ENCODE results near the gene PLBD1.

Gene PLBD1

GRCh38 chr12:14495326-14495725 lies 72.4 kb downstream of the PLBD1 start:
- DNase-seq, result no peak

GRCh38 chr12:14482886-14483285 lies 84.8 kb downstream of the PLBD1 start:
- no peak for DNase-seq

DNA sequence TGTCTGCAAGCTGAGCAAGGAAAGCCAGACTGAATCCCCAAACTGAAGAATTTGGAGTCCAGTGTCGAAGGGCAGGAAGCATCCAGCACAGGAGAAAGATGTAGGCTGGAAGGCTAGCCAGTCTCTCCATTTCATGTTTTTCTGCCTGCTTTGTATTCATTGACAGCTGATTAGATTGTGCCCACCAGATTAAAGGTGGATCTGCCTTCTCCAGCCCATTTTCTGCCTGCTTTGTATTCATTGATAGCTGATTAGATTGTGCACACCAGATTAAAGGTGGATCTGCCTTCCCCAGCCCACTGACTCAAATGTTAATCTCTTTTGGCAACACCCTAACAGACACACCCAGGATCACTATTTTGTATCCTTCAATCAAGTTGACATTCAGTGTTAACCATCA lies 85.3 kb downstream of the PLBD1 start:
- no peak for DNase-seq

DNA sequence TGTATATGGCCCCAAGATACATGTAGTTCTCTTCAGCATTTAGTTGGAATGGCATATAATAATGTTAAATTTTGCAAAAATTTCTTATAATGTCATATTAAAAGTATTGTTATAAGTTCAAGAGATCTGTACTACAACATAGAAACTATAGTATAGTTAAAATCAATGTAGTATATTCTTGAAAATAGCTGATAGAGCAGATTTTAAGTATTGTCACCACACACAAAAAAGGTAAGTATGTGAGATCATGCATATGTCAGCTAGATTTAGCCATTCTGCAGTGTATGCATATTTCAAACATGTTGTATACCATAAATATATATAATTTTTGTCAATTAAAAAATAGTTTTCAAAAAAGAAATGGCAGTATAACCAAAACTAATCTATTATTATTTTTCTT lies 86.5 kb downstream of the PLBD1 start:
- no peak for DNase-seq

DNA sequence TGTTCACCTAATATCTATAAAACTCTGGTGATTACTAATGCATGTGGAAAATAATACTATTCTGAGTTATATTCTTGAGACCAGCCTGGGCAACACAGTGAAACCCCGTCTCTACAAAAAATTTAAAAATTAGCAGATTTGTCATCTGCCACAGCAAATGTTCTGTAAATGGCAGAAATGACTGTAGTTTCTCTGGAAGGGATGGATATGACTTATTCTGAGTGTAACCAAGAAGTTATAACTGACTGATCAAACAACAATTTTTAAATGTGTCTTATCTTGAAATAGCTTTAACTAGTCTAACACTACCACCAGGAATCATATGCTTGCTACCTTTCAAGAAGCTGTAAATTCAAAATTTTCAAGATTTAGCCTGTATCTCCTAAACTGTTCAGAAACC lies 88.7 kb downstream of the PLBD1 start:
- no peak for DNase-seq

GRCh38 chr12:14473707-14474287 lies 93.9 kb downstream of the PLBD1 start:
- no peak for DNase-seq

GRCh38 chr12:14471497-14471896 lies 96.2 kb downstream of the PLBD1 start:
- no peak for DNase-seq

DNA sequence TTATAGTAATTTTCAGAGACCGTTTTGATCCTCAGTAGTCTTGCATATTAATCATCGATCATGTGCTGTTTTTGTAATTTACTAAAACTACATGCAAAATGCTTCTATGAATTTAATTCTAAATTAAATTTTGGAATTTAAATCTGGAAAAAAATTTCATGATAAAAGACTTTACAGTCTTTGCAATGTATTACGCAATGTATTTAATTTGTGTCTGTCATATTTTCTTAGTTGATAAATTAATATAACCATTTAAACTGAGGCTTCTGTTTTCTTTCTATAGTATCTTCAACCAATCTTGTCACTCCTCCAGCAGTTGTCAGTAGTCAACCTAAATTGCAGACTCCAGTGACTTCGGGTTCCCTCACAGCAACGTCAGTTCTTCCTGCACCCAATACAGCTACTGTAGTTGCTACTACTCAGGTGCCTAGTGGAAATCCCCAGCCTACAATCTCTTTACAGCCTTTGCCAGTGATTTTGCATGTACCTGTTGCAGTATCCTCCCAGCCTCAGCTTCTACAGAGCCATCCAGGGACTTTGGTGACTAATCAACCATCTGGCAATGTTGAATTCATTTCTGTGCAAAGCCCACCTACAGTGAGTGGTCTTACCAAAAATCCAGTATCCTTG lies 107.4 kb downstream of the PLBD1 start:
- no peak for DNase-seq

DNA sequence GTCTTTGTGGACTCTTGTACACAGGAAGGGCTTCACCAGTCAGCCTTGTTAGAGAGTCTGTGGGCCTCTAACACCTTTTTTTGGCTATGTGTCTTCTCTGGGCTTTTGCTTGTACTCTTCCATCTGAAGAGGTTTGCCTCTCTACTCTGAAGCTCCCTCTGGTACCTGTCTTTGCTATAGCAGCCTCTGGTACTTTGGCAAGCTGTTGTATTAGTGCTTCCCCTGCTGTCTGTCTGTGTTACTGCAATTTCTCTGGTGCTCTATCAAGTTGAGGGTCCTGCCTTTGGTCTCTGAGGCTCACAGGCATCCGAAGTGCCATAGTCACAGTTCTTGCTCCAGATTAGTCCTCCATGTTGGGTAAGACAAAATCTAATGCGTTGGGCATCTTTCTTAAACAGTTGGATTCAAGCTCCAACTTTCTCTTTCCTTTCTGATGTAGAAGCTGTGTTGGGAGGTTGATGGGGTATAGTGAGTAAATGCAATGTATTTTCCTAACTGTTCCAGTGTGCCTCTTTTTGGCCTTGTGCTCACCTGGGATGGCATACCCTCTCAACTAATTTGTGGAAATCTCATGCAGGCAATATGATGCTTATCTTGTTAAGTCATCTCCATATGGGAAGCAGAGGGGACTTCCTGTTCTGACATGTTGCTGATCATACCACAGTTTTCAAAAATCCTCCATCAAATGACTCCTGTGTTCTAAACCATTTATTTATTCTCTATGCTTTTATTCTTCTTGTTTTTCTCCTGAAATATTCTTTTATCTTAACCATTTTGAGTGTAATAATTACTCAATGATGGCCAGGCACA lies 113.4 kb downstream of the PLBD1 start:
- no peak for DNase-seq

All from T1000 (cell line).